ENCODE results near the gene ZNF710.

The ZNF710 gene

GRCh38 chr15:90022345-90022744 is 21.2 kb downstream of the ZNF710 start:
- in situ Hi-C loops (cut with MboI; ENCODE audit: low pct_unique_long_range_greater_than_20kb, low sequenced_read_pairs, unreplicated experiment) = no loop called here
- TF ChIP-seq, protein P1, sequence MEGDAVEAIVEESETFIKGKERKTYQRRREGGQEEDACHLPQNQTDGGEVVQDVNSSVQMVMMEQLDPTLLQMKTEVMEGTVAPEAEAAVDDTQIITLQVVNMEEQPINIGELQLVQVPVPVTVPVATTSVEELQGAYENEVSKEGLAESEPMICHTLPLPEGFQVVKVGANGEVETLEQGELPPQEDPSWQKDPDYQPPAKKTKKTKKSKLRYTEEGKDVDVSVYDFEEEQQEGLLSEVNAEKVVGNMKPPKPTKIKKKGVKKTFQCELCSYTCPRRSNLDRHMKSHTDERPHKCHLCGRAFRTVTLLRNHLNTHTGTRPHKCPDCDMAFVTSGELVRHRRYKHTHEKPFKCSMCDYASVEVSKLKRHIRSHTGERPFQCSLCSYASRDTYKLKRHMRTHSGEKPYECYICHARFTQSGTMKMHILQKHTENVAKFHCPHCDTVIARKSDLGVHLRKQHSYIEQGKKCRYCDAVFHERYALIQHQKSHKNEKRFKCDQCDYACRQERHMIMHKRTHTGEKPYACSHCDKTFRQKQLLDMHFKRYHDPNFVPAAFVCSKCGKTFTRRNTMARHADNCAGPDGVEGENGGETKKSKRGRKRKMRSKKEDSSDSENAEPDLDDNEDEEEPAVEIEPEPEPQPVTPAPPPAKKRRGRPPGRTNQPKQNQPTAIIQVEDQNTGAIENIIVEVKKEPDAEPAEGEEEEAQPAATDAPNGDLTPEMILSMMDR (IDR thresholded peaks at IDR 0.05; ENCODE audit: extremely low read depth, insufficient read depth, missing control alignments) = no peak
- no peak for DNase-seq (ENCODE audit: low spot score)

DNA sequence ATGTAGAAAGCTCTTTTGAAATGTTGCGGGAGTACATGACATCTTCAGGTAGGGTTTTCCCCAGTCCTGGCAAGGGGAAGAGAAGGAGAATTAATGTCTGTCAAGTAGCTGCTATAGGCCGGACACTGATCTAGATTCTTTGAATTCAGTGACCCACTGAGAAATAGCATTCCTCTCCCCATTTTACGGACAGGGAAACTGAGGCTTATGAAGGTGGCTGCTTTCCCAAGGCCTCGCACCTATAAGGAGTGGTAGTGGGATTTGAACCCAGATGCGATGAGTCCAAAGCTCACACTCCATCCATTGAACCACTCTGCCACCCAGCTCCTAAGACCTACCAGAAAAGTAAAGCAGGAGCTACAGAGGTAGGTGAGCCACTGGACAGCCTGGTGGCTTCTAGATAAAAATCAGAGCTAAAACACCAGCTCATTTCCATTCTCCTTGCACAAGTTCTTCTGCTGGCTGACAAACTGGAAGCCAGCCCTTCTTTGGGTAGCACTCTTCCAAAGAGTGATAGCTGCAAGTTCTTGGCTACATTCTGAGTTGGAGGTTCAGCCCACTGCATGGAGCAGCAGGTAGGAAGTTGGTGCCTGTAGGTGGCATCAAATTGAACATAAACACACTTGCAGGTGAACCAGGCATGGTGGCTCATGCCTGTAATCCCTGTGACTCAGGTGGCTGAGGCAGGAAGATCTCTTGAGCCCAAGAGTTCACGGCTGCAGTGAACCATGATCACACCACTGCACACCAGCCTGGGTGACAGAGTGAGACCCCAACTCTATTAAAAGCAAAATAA is 22.0 kb downstream of the ZNF710 start:
- no peak for DNase-seq (ENCODE audit: low spot score)
- in situ Hi-C loops (cut with MboI; ENCODE audit: low pct_unique_long_range_greater_than_20kb, low sequenced_read_pairs, unreplicated experiment) = no loop called here
- TF ChIP-seq, protein P1 (IDR thresholded peaks at IDR 0.05; ENCODE audit: extremely low read depth, insufficient read depth, missing control alignments) = no peak

DNA sequence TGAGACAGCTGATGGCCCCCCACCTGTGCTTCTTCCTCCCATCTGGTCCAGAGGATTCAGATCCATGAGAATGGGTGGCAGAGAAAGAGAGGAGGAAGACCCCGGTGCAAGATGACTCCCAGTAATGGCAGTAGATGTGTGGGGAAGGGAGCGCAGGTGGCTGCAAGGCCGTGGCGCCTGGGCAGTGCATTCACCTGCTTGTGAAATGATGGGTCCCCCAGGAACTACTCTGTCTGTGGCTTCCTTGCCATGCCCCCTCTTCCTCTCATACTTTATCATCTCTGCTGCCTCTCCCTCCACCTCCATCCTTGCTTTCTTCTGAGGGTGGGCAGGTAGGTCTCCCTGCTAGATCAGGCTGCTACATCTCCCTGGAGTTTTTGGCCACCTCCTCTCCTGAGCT is 23.3 kb downstream of the ZNF710 start:
- in situ Hi-C loops (cut with MboI; ENCODE audit: low pct_unique_long_range_greater_than_20kb, low sequenced_read_pairs, unreplicated experiment) = no loop called here
- no peak for DNase-seq (ENCODE audit: low spot score)
- TF ChIP-seq, protein P1 (IDR thresholded peaks at IDR 0.05; ENCODE audit: extremely low read depth, insufficient read depth, missing control alignments) = no peak

- DNase-seq (ENCODE audit: low spot score) = no peak
- in situ Hi-C loops (cut with MboI; ENCODE audit: low pct_unique_long_range_greater_than_20kb, low sequenced_read_pairs, unreplicated experiment) = no loop called here
- TF ChIP-seq, protein P1 (IDR thresholded peaks at IDR 0.05; ENCODE audit: extremely low read depth, insufficient read depth, missing control alignments) = no peak
These were observed 24.4 kb downstream of the ZNF710 start for GRCh38 chr15:90025489-90026033.

GRCh38 chr15:90028376-90028944 is 27.3 kb downstream of the ZNF710 start:
- in situ Hi-C loops (cut with MboI; ENCODE audit: low pct_unique_long_range_greater_than_20kb, low sequenced_read_pairs, unreplicated experiment) = no loop called here
- DNase-seq (ENCODE audit: low spot score) = no peak
- TF ChIP-seq, protein P1 (IDR thresholded peaks at IDR 0.05; ENCODE audit: extremely low read depth, insufficient read depth, missing control alignments) = no peak

GRCh38 chr15:90029024-90029423 is 27.9 kb downstream of the ZNF710 start:
- in situ Hi-C loops (cut with MboI; ENCODE audit: low pct_unique_long_range_greater_than_20kb, low sequenced_read_pairs, unreplicated experiment) = no loop called here
- TF ChIP-seq, protein P1 (IDR thresholded peaks at IDR 0.05; ENCODE audit: extremely low read depth, insufficient read depth, missing control alignments) = no peak
- no peak for DNase-seq (ENCODE audit: low spot score)

All from GM13977 (cell line).